LNCaP clone FGC (cell line): ENCODE results near the gene ARRB2.

ENCODE experiments used
- DNase-seq: peaks from one replicate; pipeline ENCODE4 v3.0.0-alpha.2; 2011; ENCODE audit warnings: low read depth
- H3K4me3 ChIP-seq: 2 replicates; pipeline ENCODE4 v1.5.1; 2011; ENCODE audit warnings: mild to moderate bottlenecking, low read depth, low read length, control low read depth
- TF ChIP-seq, protein P1 (sequence below): IDR thresholded peaks from 2 replicates; pipeline ENCODE4 v1.5.1; 2012; ENCODE audit warnings: mild to moderate bottlenecking; ENCODE audit not compliant: control insufficient read depth, insufficient read depth; ENCODE audit errors: extremely low read depth

Gene ARRB2

DNA sequence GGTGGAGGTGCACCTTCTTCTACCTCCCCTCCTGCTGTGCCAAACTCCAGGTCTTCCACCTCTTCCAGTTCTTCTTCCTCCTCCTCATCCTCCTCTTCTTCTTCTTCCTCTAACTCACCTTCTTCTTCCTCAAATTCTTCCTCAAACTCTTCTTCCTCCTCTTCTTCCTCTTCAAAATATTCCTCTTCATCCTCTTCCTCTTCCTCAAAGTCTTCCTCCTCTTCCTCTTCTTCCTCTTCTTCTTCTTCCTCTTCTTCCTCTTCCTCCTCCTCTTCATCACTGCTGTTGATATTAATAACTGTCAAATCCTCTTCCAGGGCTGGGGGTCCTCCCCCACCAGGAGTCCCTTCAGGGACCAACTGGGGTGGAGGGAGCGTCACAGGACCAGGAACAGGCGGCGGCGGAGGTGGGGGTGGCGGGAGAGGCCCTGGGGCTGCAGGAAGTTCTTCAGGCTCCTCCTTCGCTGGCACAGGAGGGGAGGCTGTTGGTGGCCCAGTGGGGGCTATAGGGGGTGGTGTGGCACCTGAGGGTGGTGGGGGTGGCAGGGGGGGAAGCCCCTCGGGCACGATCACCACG lies 38.3 kb upstream of the ARRB2 start:
- TF ChIP-seq, protein P1, sequence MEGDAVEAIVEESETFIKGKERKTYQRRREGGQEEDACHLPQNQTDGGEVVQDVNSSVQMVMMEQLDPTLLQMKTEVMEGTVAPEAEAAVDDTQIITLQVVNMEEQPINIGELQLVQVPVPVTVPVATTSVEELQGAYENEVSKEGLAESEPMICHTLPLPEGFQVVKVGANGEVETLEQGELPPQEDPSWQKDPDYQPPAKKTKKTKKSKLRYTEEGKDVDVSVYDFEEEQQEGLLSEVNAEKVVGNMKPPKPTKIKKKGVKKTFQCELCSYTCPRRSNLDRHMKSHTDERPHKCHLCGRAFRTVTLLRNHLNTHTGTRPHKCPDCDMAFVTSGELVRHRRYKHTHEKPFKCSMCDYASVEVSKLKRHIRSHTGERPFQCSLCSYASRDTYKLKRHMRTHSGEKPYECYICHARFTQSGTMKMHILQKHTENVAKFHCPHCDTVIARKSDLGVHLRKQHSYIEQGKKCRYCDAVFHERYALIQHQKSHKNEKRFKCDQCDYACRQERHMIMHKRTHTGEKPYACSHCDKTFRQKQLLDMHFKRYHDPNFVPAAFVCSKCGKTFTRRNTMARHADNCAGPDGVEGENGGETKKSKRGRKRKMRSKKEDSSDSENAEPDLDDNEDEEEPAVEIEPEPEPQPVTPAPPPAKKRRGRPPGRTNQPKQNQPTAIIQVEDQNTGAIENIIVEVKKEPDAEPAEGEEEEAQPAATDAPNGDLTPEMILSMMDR, result no peak
- no peak for DNase-seq
- H3K4me3 ChIP-seq, result no peak overlapping the region

DNA sequence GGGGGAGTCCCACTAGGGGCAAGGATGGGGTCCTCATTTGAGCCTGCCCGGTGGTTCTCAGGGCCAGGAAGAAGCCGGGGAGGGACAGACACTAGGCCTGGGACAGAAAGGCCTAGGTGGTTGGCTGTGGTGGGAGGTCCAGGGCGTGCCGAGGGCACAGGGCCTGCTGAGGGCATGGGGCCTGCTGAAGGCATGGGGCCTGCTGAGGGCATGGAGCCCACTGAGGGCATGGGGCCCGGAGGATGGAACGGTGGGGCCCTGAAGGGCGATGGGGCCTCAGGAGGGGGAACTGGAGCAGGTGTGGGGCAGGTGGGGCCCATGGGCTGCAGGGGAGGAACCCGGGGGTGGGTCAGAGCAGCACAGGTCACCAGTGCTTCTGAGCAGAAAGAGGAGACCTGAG lies 37.7 kb upstream of the ARRB2 start:
- TF ChIP-seq, protein P1, result no peak
- H3K4me3 ChIP-seq, result no peak overlapping the region
- no peak for DNase-seq

DNA sequence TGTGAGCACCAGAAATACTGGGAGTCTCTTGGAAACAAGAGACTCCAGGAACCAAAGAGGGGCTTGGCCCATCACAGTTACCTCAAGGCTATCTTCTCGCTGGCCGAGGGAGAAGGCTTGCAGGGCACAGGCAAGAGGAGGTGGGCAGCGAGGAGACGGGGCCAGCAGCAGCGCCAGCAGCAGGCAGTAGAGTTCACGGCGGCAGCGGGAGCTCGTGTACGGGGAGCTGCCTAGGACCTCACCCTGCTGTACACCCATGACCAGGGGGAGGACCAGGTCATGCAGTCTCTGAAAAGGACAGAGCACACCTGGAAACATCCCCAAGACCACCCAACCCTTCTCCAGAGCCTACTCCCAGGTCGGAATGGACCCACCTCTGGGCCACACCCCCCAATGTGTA lies 37.3 kb upstream of the ARRB2 start:
- H3K4me3 ChIP-seq, result no peak overlapping the region
- TF ChIP-seq, protein P1, result no peak
- no peak for DNase-seq

DNA sequence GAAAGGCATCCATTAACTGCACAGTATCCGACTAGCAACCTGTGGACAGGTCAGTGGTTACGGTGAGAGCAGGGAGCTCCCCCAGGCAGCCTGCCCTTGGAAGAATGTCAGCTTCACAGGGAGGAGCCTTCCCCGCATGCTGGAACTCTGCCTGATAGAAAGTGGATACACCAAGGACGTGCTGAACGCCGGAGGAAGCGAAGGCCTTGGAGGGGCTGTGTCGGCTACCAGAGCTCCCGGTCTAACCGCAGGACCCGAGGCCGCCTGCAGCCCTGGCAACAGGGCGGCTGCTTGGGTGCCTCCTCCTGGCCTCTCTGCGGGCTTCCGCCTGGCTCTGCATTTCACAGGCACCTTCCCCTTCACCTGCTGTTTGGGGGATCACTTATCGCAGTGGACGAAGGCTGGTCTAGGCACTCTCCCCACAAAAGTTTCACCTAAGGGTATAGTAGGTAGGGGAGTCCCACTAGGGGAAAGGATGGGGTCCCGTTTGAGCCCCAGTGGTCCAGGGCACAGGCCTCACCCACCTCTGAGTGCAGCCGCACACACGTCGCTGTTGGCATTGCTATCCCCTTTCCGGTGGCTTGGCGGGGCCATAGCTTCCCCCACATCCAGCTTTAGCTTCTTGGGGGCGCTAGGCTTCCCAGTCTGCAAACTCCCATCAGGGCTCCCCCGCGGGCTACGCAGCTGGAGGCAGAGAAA lies 36.3 kb upstream of the ARRB2 start:
- H3K4me3 ChIP-seq, result no peak overlapping the region
- DNase-seq, result no peak

DNA sequence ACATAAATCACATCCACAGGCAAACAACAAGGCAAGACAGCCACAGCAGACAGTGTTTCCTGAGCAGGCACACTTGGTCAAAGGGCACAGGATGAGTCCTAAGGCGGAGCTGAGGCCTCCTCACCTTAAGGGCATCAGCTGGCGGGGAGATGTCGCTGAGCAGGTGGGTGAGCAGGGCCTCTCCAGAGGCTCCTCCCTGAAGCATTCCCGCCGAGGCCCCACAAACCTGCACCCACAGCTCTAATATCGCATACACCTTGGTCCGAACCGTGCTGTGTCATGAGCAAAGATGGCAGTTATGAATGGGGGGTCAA lies 35.8 kb upstream of the ARRB2 start:
- no peak overlapping the region for H3K4me3 ChIP-seq
- TF ChIP-seq, protein P1, result no peak
- DNase-seq, result no peak

More for the DNA sequence above, 36.3 kb upstream of the ARRB2 start:
- TF ChIP-seq, protein P1, result no peak

DNA sequence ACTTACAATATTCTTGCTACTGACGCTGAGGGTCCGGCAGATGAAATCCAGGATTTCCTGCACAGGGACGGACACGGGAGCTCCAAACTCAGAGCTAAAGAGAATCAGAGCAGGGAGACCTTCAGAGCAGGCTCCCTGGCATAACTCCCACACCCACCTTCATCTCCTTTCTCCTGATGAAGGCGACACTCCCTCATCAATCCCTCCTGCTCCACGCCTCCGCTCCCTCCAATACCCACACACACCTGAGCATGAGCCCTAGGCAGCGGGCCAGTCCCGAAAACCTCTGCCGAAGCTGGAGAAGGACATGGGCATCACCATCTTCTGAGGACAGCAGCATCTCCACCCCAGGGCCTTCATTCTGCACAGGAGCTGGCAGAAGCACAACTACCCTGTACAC lies 34.6 kb upstream of the ARRB2 start:
- no peak overlapping the region for H3K4me3 ChIP-seq
- TF ChIP-seq, protein P1, result no peak
- no peak for DNase-seq

DNA sequence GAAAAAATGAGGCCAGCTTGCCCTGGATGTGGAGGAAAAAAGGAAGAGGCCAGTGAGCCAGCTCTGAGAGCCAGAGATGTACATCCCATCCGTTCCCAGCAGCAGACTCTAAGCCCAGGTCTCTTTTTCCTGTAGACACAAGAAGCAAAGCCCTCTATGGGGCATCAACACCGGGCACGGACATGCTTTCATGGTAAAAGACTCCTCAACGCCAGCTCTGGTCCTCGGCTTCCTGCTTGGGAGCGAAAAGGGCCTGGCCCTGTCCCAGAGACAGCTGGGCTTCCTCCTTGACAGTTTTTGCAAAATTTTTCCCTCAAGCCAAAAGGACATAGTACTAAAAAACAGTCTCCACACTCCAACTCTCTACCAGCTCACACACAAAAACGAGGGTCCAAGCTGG lies 33.6 kb upstream of the ARRB2 start:
- DNase-seq, result no peak
- H3K4me3 ChIP-seq, result no peak overlapping the region
- TF ChIP-seq, protein P1, result no peak
